SK-N-SH (cell line): ENCODE measurements around the gene RAPH1. TPM values are rescaled to one million over a fixed set of nuclear protein-coding genes. Genes with fewer than 3 reads are reported as not detected.
A peak's percentile ranks its signal among the peaks of the same experiment; 100 is the strongest.

Experiments used
- CTCF ChIA-PET: fragments of 300-600, 350-600 bp; formaldehyde crosslinking; extraction: SDS; loops from one replicate; lab custom pipeline; 2021; lab: Yijun Ruan, JAX
- POLR2A ChIA-PET: fragments of 350-600 bp; sonication (Branson Sonifier 250); formaldehyde crosslinking; extraction: SDS; loops from one replicate; lab custom pipeline; 2020; ENCODE audit warnings: antibody characterized with exemption, inconsistent platforms; lab: Yijun Ruan, JAX
- DNase-seq: peaks from one replicate; pipeline ENCODE4 v3.0.0; 2012
- H2AFZ ChIP-seq: fragments of 200-600 bp; sonication (generic); 2 replicates; pipeline ENCODE4 v1.8.1; 2016; ENCODE audit warnings: antibody characterized with exemption, mild to moderate bottlenecking, low read depth
- H3F3A ChIP-seq: fragments of 200-600 bp; sonication (generic); replicated peaks from 2 replicates; pipeline ENCODE3; 2016; ENCODE audit warnings: antibody characterized with exemption, mild to moderate bottlenecking; ENCODE audit not compliant: insufficient read depth
- H3K27ac ChIP-seq, 2 experiments: fragments of 200-500 bp in 1 of 2; fragments of 200-600 bp in 1 of 2; sonication (Bioruptor generic) in 1 of 2; sonication (generic), shearing (Covaris generic) in 1 of 2; 2 replicates each; pipeline versions ENCODE4 v1.5.1 to v1.6.1; 2014 to 2016; ENCODE audit warnings: low read depth in 2 of 2, inconsistent platforms in 1 of 2, low read length in 1 of 2, mild to moderate bottlenecking in 1 of 2, mixed read lengths in 1 of 2
- H3K27me3 ChIP-seq: fragments of 200-600 bp; sonication (generic), shearing (Covaris generic); 2 replicates; pipeline ENCODE4 v1.6.1; 2016; ENCODE audit warnings: mixed run types; ENCODE audit not compliant: insufficient read depth
- H3K36me3 ChIP-seq, 2 experiments: fragments of 200-500 bp in 1 of 2; fragments of 200-600 bp in 1 of 2; sonication (Bioruptor generic) in 1 of 2; sonication (generic) in 1 of 2; replicated peaks in 1 of 2; 2 replicates each; pipeline versions ENCODE3 to v1.5.1; 2014 to 2016; ENCODE audit warnings: low read length in 1 of 2, mild to moderate bottlenecking in 1 of 2; ENCODE audit not compliant: insufficient read depth in 2 of 2, control insufficient read depth in 1 of 2
- H3K4me1 ChIP-seq, 2 experiments: fragments of 200-500 bp in 1 of 2; fragments of 200-600 bp in 1 of 2; sonication (Bioruptor generic) in 1 of 2; sonication (generic), shearing (Covaris generic) in 1 of 2; 2 replicates each; pipeline versions ENCODE4 v1.5.1 to v1.6.1; 2014 to 2016; ENCODE audit warnings: low read depth in 1 of 2, low read length in 1 of 2, mixed run types in 1 of 2; ENCODE audit not compliant: insufficient read depth in 2 of 2, control insufficient read depth in 1 of 2
- H3K4me2 ChIP-seq: fragments of 200-600 bp; sonication (generic), shearing (Covaris generic); 2 replicates; pipeline ENCODE4 v1.6.1; 2017; ENCODE audit warnings: mixed run types
- H3K4me3 ChIP-seq, 2 experiments: fragments of 200-500 bp in 1 of 2; fragments of 200-600 bp in 1 of 2; sonication (Bioruptor generic) in 1 of 2; sonication (generic), shearing (Covaris generic) in 1 of 2; 2 replicates each; pipeline versions ENCODE4 v1.5.1 to v1.8.1; 2014 to 2016; ENCODE audit warnings: low read depth in 2 of 2, inconsistent platforms in 1 of 2, low read length in 1 of 2, mild to moderate bottlenecking in 1 of 2, mixed read lengths in 1 of 2, moderate library complexity in 1 of 2
- H3K79me2 ChIP-seq: fragments of 200-600 bp; sonication (generic); 2 replicates; pipeline ENCODE4 v1.8.1; 2017; ENCODE audit warnings: mild to moderate bottlenecking; ENCODE audit not compliant: insufficient read depth
- H3K9ac ChIP-seq: fragments of 200-600 bp; sonication (generic); 2 replicates; pipeline ENCODE4 v1.6.1; 2017; ENCODE audit warnings: mixed run types
- H3K9me2 ChIP-seq: fragments of 200-600 bp; sonication (generic); 2 replicates; pipeline ENCODE4 v1.6.1; 2017; ENCODE audit warnings: mixed run types
- H3K9me3 ChIP-seq: fragments of 200-600 bp; sonication (generic); 2 replicates; pipeline ENCODE4 v1.6.1; 2017; ENCODE audit warnings: mixed run types, mild to moderate bottlenecking, moderate library complexity
- H4K20me1 ChIP-seq: fragments of 200-600 bp; sonication (generic); 2 replicates; pipeline ENCODE4 v1.6.1; 2017; ENCODE audit warnings: mild to moderate bottlenecking, mixed run types; ENCODE audit not compliant: insufficient read depth
- CTCF ChIP-seq: fragments of 200-600 bp; sonication (generic); IDR thresholded peaks from 2 replicates; pipeline ENCODE4 v1.6.1; 2017; ENCODE audit warnings: antibody characterized with exemption, mild to moderate bottlenecking, moderate library complexity
- EZH2phosphoT487 ChIP-seq: fragments of 200-600 bp; sonication (generic); IDR thresholded peaks from 2 replicates; pipeline ENCODE4 v1.6.1; 2017; ENCODE audit warnings: low read depth, mixed run types, mild to moderate bottlenecking, antibody characterized with exemption, moderate library complexity, borderline replicate concordance
- FOSL2 ChIP-seq: IDR thresholded peaks from 2 replicates; pipeline ENCODE4 v1.4.0; 2012; ENCODE audit warnings: low read depth, mild to moderate bottlenecking, moderate library complexity, borderline replicate concordance
- GABPA ChIP-seq: IDR thresholded peaks from 2 replicates; pipeline ENCODE4 v1.4.0; 2012; ENCODE audit warnings: low read depth, mild to moderate bottlenecking
- JUND ChIP-seq: IDR thresholded peaks from 2 replicates; pipeline ENCODE4 v1.4.0; 2012
- MAX ChIP-seq: IDR thresholded peaks from 2 replicates; pipeline ENCODE4 v1.4.0; 2012; ENCODE audit warnings: low read depth
- MXI1 ChIP-seq: IDR thresholded peaks from 2 replicates; pipeline ENCODE4 v1.6.1; 2012; ENCODE audit warnings: mild to moderate bottlenecking, low read depth, low read length, improper control_type of control experiment
- NRF1 ChIP-seq: IDR thresholded peaks from 2 replicates; pipeline ENCODE4 v1.6.1; 2012; ENCODE audit warnings: low read depth, mild to moderate bottlenecking, low read length
- RAD21 ChIP-seq: IDR thresholded peaks from 2 replicates; pipeline ENCODE4 v1.6.1; 2012; ENCODE audit warnings: mild to moderate bottlenecking, low read length
- TCF12 ChIP-seq: IDR thresholded peaks from 2 replicates; pipeline ENCODE4 v1.4.0; 2012
- USF1 ChIP-seq: IDR thresholded peaks from 2 replicates; pipeline ENCODE4 v1.4.0; 2012; ENCODE audit warnings: low read depth, borderline replicate concordance
- WGBS: methylation state at CpG from one replicate; pipeline ENCODE4 v1.1.6; 2017; ENCODE audit warnings: low lambda C conversion rate; 5-methylcytosine and 5-hydroxymethylcytosine counted together
- polyA plus RNA-seq, 3 experiments: library from polyadenylated mRNA; depleted of rRNA; stranded (reverse); fragments of >200 nt; gene quantifications; 2 replicates each; pipeline ENCODE4 v1.2.3, GENCODE V29; 2012

The RAPH1 gene
- polyA plus RNA-seq, 1 of the 3 experiments (the other 2 are of a cell fraction) = 6.7 TPM

- Histone ChIP-seq H3K4me2 (no peak overlapping the region), H3K9me2 (no peaks in the 10 kb centered on the region), H3K9me3 (no peaks in the 10 kb centered on the region), H3K4me1 (peaks cover 6 to 22% of the 10 kb centered on the region in 2 experiments; a peak in 3 of 4 replicates), H3F3A (peaks cover 49% of the 10 kb centered on the region), H4K20me1 (no peaks in the 10 kb centered on the region), H3K27me3 (no peaks in the 10 kb centered on the region), H3K79me2 (peaks cover 40% of the 10 kb centered on the region), H3K36me3 (peaks cover 36 to 57% of the 10 kb centered on the region in 2 experiments), H3K27ac (no peak overlapping the region), H3K4me3 (no peak overlapping the region), H2AFZ (no peak overlapping the region), H3K9ac (no peak overlapping the region)
- 92% methylated on average over 1 of the region's 1 CpG for WGBS
- CTCF ChIA-PET = no interaction called here
- POLR2A ChIA-PET = no interaction called here
- TF ChIP-seq TCF12 (no peak), EZH2phosphoT487 (no peak), GABPA (no peak), NRF1 (no peak), MXI1 (no peak), FOSL2 (no peak), MAX (no peak), JUND (no peak), USF1 (no peak)
- no peak for DNase-seq
Observed at GRCh38 chr2:203399031-203399430, 136.1 kb downstream of the RAPH1 start.

- H3K27ac ChIP-seq = peak overlapping the region in 1 of 2 experiments; percentile 9; a peak in 1 of 4 replicates
- TF ChIP-seq RAD21 (peak; percentile 20; the same call in 1 of the 2 replicates), CTCF (peak; percentile 48), USF1 (no peak)
- H4K20me1 ChIP-seq = no peaks in the 10 kb centered on the region
- POLR2A ChIA-PET = no interaction called here
- CTCF ChIA-PET = no interaction called here
- H3K4me2 ChIP-seq = no peak overlapping the region
- no peaks in the 10 kb centered on the region for H3K9me3 ChIP-seq
- WGBS = 63% methylated on average over 1 of the region's 1 CpG
- DNase-seq = peak; percentile 16
- H2AFZ ChIP-seq = no peak overlapping the region
- H3K9me2 ChIP-seq = no peaks in the 10 kb centered on the region
- H3K79me2 ChIP-seq = peaks cover 32% of the 10 kb centered on the region
- H3K4me1 ChIP-seq = peaks cover 6% of the 10 kb centered on the region in 2 experiments; a peak in 2 of 4 replicates
- H3K4me3 ChIP-seq = no peak overlapping the region
- no peaks in the 10 kb centered on the region for H3K27me3 ChIP-seq
- H3K9ac ChIP-seq = no peak overlapping the region
- peaks cover 35 to 56% of the 10 kb centered on the region in 2 experiments for H3K36me3 ChIP-seq
- peaks cover 34% of the 10 kb centered on the region for H3F3A ChIP-seq
Observed at GRCh38 chr2:203396667-203397066, 138.4 kb downstream of the RAPH1 start.
